ENCODE measurements around the gene YTHDF1.

YTHDF1 gene

GRCh38 chr20:63164484-63165355, 51.2 kb downstream of the YTHDF1 start:
- DNase-seq (ENCODE audit: low read depth): no peak
- TF ChIP-seq CTCF (IDR thresholded peaks at IDR 0.05; ENCODE audit: control insufficient read depth, insufficient read depth, low read depth, low read length, missing control alignments): no peak
- no peak overlapping the region for H3K4me3 ChIP-seq (ENCODE audit: control insufficient read depth, low read depth, low read length)

GRCh38 chr20:63163596-63164483, 52.1 kb downstream of the YTHDF1 start:
- no peak overlapping the region for H3K4me3 ChIP-seq (ENCODE audit: control insufficient read depth, low read depth, low read length)
- DNase-seq (ENCODE audit: low read depth): no peak
- TF ChIP-seq CTCF (IDR thresholded peaks at IDR 0.05; ENCODE audit: control insufficient read depth, insufficient read depth, low read depth, low read length, missing control alignments): no peak

- no peak for TF ChIP-seq CTCF (IDR thresholded peaks at IDR 0.05; ENCODE audit: control insufficient read depth, insufficient read depth, low read depth, low read length, missing control alignments)
- H3K4me3 ChIP-seq (ENCODE audit: control insufficient read depth, low read depth, low read length): no peak overlapping the region
- no peak for DNase-seq (ENCODE audit: low read depth)
These were observed 52.8 kb downstream of the YTHDF1 start for GRCh38 chr20:63163171-63163570.

GRCh38 chr20:63162206-63162795, 53.6 kb downstream of the YTHDF1 start:
- DNase-seq (ENCODE audit: low read depth): no peak
- H3K4me3 ChIP-seq (ENCODE audit: control insufficient read depth, low read depth, low read length): no peak overlapping the region
- no peak for TF ChIP-seq CTCF (IDR thresholded peaks at IDR 0.05; ENCODE audit: control insufficient read depth, insufficient read depth, low read depth, low read length, missing control alignments)

GRCh38 chr20:63161176-63161651, 54.7 kb downstream of the YTHDF1 start:
- DNase-seq (ENCODE audit: low read depth): no peak
- TF ChIP-seq CTCF (IDR thresholded peaks at IDR 0.05; ENCODE audit: control insufficient read depth, insufficient read depth, low read depth, low read length, missing control alignments): no peak
- no peak overlapping the region for H3K4me3 ChIP-seq (ENCODE audit: control insufficient read depth, low read depth, low read length)

GRCh38 chr20:63160641-63161175, 55.2 kb downstream of the YTHDF1 start:
- DNase-seq (ENCODE audit: low read depth): no peak
- H3K4me3 ChIP-seq (ENCODE audit: control insufficient read depth, low read depth, low read length): no peak overlapping the region
- TF ChIP-seq CTCF (IDR thresholded peaks at IDR 0.05; ENCODE audit: control insufficient read depth, insufficient read depth, low read depth, low read length, missing control alignments): no peak
